Measurements from ENCODE around the gene FIGN.
A peak's percentile ranks its signal among the peaks of the same experiment; 100 is the strongest.

DNA sequence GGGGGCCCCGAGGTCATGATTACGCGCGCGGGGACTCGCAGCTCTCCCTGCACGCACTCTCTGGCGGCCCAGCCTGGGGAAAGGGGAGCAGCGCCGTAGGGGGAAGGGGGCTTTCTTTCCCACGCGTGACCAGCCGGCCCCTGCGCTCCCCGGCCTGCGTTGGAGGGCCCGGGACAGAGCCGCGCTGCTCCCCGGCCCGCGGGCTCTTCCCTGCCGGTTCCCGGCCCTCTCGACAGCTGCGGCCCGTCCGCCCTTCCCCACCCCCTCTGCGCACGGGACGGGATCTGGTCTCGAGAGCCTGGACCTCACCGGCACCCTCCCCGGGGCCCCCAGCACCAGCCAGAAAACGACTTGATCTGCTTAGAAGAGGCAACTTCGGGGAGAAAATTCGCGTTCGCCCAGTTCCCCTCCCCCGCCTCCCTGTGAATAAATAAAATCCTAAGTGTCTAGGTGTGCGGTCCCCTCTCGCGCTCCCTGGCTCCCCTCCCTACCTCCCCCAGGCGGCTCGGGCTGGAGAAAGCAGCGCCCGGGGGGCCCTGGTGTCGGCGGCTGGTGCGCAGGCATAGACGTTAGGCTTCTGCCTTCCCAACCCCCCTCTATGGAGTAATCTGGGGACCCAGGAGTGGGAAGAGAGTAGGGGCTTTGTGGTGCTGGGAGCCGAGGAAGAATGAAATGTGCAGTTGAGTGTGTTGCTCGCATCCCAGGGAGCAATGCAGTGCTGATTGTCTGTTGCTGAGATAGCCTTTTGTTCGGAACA, 803 bp upstream of the FIGN start:
- TF ChIP-seq, protein P1, sequence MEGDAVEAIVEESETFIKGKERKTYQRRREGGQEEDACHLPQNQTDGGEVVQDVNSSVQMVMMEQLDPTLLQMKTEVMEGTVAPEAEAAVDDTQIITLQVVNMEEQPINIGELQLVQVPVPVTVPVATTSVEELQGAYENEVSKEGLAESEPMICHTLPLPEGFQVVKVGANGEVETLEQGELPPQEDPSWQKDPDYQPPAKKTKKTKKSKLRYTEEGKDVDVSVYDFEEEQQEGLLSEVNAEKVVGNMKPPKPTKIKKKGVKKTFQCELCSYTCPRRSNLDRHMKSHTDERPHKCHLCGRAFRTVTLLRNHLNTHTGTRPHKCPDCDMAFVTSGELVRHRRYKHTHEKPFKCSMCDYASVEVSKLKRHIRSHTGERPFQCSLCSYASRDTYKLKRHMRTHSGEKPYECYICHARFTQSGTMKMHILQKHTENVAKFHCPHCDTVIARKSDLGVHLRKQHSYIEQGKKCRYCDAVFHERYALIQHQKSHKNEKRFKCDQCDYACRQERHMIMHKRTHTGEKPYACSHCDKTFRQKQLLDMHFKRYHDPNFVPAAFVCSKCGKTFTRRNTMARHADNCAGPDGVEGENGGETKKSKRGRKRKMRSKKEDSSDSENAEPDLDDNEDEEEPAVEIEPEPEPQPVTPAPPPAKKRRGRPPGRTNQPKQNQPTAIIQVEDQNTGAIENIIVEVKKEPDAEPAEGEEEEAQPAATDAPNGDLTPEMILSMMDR (IDR thresholded peaks at IDR 0.05), result peak in 2 of 3 experiments; percentile 11 to 41
- TF ChIP-seq POLR2A (IDR thresholded peaks at IDR 0.05; ENCODE audit: low read depth), result no peak
- TF ChIP-seq POLR2AphosphoS5 (IDR thresholded peaks at IDR 0.05), result no peak
- no peak for TF ChIP-seq EP300 (IDR thresholded peaks at IDR 0.05)
